Measurements from ENCODE around the gene TTC23L.

DNA sequence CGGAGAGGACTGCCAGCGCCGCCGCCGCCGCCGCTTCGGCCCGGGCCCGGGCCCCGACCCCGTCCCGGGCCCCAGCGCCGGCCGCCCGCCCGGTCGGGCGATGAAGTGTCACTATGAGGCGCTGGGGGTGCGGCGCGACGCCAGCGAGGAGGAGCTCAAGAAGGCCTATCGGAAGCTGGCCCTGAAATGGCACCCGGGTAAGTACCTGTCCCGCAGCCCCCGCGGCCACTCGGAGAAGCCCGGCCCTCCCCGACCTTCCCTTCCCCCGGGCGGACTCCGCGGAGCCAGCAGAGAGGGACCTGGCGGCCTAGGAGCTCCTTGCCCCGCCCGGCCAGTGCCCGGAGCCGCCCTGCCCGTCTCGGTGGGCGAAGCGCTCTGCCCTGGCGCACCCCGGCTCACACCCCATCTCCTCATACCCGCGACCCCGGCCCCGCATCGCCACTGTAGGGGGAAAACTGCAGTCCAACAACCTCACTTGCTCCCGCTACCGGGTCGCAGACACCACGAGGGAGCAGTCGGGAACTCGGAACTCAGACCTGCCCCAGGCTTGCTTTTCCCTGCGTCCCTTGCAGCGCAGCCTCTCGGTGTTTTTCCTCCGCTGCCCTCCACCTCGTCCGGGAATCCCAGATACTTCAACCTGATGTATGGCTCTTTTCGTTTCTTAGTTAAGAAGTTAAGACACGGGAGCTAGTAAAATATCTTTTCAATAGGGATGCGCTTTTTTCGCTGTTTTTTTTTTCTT lies 90.9 kb downstream of the TTC23L start:
- TF ChIP-seq CTCF (IDR thresholded peaks at IDR 0.05; ENCODE audit: low read depth, low read length) (no peak), EZH2phosphoT487 (IDR thresholded peaks at IDR 0.05; ENCODE audit: low read depth) (no peak)
